ENCODE results near the gene DARS2.
A peak's percentile ranks its signal among the peaks of the same experiment; 100 is the strongest.
"Not testable (repeated sequence)": the region's sequence is repeated elsewhere in the genome, so short reads cannot be mapped to it uniquely, and the experiment has no call there.

DARS2 gene

GRCh38 chr1:173824315-173825081 is at the start of gene DARS2, which contains the start of gene CENPL:
Gene DARS2 (plus strand): TSS chr1:173824673. CDS start chr1:173825230, 557 bp downstream.
Gene CENPL (minus strand): TSS chr1:173824883. CDS start chr1:173811299, 13,584 bp downstream.
- peak; percentile 95 for DNase-seq (ENCODE audit: low spot score)

DNA sequence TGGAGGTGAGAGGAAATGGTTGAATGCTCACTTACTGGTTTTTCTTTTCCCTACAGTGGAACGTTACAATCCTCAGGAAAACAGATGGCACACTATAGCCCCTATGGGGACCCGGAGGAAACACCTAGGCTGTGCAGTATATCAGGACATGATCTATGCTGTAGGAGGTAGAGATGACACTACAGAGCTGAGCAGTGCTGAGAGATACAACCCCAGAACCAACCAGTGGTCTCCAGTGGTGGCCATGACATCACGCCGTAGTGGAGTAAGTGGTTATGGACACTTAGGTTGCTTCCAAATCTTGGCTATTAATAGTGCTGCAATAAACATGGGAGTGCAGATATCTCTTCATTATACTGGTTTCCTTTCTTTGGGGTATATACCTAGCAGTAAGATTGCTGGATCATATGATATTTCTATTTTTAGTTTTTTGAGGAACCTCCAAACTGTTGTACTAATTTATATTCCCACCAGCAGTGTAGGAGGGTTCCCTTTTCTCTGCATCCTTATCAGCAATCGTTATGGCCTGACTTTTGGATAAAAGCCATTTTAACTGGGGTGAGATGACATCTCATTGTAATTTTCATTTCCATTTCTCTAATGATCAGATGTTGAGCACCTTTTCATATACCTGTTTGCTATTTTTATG is 48.8 kb upstream of the DARS2 start:
- no peak for DNase-seq (ENCODE audit: low spot score)

GRCh38 chr1:173779936-173780335 is 44.5 kb upstream of the DARS2 start:
- DNase-seq (ENCODE audit: low spot score), result no peak

DNA sequence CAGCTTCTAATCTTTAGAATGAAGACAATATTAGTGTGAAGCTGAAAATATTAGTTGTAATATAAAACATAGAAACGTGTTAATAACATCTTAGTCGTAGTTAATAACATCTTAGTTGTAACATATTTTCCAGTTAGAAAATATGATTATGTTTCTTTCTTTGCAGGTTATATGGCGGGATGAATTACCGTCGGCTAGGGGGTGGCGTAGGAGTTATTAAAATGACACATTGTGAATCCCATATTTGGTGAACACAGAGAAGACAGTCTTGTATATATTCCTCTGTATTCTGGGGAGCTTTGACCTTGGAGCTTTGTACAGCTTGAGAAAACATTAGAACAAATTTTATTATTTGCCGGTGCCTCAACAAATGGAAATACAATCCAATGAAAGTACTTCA is 39.5 kb upstream of the DARS2 start:
- DNase-seq (ENCODE audit: low spot score), result no peak

GRCh38 chr1:173789841-173790240 is 34.6 kb upstream of the DARS2 start:
- no peak for DNase-seq (ENCODE audit: low spot score)

DNA sequence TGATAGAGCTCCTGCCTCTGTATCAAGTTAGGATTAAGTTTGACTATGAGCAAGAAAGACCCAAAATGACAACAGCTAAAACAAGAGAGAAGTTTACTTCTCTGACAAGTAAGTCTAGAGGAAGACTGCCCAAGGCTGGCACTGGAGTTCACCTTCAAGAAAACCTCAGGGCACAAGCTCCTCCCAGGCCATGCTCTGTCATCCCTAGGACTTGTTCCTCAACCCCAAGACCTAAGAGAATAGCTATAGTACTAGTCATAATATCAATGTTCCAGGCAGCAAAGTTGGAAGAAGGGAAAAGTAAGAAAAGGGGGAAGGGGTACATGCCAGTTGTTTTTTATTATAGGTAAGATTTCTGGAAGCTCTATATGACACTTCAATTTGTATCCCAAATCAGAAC is 26.4 kb upstream of the DARS2 start:
- peak; percentile 7 for DNase-seq (ENCODE audit: low spot score)

DNA sequence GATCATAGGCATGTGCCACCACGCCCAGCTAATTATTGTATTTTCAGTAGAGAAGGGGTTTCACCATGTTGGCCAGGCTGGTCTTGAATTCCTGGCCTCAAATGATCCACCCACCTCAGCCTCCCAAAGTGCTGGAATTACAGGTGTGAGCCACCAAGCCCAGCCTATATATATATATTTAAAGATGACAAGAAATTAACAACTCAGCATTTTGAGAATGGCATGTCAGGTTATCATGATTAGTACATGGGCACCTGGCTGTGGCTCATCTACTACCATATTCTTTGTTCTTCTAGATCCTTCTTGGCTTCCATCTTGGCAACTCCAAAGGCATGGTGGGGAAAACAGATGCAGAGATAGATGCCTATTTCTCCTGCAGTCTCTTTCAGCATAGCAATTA is 24.5 kb upstream of the DARS2 start:
- DNase-seq (ENCODE audit: low spot score), result not testable (repeated sequence)

GRCh38 chr1:173802961-173803360 is 21.5 kb upstream of the DARS2 start:
- DNase-seq (ENCODE audit: low spot score), result no peak

- not testable (repeated sequence) for DNase-seq (ENCODE audit: low spot score)
Measured at GRCh38 chr1:173813654-173814053, 10.8 kb upstream of the DARS2 start.

GRCh38 chr1:173818459-173818858 is 6.0 kb upstream of the DARS2 start:
- no peak for DNase-seq (ENCODE audit: low spot score)

DNA sequence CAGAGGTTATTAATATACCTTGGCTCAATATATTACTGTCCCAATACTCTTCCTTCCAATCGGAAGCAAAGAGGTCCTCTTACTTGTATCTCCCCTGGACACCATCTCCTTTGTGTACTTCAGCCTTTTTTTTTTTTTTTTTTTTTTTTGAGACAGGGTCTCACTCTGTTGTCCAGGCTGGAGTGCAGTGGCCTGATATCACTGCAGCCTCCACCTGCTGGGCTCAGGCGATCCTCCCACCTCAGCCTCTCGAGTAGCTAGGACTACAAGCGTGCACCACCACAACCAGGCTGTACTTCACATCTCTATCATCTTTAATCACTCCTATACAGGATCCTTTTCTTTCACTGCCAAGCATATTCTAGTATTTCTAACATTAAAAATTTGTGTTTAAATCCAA is 2.8 kb upstream of the DARS2 start:
- DNase-seq (ENCODE audit: low spot score), result no peak

- DNase-seq (ENCODE audit: low spot score), result no peak
Measured at GRCh38 chr1:173823781-173824314, 625 bp upstream of the DARS2 start.

GRCh38 chr1:173827611-173828010 is 3.1 kb downstream of the DARS2 start:
- DNase-seq (ENCODE audit: low spot score), result no peak

DNA sequence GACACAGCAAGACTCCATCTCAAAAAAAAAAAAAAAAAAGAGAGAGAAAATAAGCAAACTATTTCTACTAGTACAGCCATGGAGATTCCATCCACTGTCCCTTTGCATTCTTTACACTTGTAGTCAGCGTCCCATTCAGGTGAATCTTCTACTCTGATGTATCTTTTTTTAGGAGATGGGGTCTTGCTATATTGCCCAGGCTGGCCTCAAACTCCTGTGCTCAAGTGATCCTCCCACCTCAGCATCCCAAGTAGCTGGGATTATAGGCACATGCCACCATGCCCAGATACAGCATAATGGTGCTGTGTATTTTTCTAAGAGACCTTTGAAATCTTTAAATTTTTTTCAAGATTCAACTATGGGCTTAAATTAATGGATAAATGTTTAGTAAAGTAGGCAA is 8.3 kb downstream of the DARS2 start:
- no peak for DNase-seq (ENCODE audit: low spot score)

- no peak for DNase-seq (ENCODE audit: low spot score)
Measured at GRCh38 chr1:173852105-173852504, 27.6 kb downstream of the DARS2 start.

DNA sequence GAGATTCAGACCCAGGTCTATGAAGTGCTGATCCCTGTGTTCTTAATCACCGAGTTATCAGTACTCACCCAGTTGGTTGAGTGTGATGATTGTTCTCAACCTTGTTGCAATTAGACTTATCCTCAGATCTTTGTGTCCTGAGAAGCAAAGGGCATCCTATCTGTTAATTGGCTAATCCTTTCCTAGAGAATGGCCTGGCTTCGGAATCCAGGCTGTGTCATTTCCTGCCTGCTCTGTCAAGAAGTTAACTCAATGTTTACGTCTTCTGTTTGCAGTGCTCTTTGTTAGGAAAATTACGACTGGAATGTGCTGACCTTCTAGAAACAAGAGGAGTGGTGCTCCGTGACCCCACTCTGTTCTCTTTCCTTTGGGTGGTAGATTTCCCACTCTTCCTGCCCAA is 28.6 kb downstream of the DARS2 start:
- peak; percentile 39 for DNase-seq (ENCODE audit: low spot score)

DNA sequence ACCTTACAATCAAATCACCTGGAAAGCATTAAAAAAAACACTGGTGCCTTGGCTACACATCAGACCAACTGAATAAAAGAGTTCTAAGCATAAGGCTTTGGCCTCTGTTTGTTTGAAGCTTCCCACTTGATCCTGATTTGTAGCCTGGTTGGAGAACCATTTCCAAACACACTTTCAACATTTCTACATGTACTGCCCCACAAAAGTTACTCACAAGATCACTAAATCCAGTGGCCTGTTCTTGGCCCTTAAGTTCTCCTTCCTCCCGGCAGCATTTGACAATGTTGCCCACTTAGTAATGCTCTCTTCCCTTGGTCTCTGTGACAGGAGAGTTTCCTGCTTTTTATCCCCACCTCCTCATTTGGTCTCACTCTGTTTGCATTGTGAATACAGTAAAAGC is 31.5 kb downstream of the DARS2 start:
- no peak for DNase-seq (ENCODE audit: low spot score)

GRCh38 chr1:173856903-173857302 is 32.4 kb downstream of the DARS2 start:
- no peak for DNase-seq (ENCODE audit: low spot score)

DNA sequence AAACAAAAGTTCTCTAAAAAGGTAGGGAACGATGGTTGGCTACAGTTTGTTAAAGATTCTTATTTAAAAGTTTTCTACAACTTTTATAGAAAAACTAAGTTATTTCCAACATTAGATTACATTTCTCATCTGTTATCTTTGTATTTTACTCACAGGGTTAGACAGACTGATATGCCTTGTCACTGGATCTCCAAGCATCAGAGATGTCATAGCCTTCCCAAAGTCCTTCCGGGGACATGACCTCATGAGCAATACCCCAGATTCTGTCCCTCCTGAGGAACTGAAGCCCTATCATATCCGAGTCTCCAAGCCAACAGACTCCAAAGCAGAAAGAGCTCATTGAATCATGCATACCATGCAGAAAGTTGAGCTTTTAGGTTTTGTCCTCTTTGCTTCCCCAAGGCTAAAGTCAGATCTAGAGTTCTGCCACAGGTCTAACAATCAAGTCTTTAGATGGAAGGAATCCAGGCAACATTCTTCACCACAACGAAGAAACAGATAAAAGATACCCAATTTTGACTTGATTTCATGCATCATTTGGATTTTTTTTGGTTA is 33.0 kb downstream of the DARS2 start:
- DNase-seq (ENCODE audit: low spot score), result no peak

DNA sequence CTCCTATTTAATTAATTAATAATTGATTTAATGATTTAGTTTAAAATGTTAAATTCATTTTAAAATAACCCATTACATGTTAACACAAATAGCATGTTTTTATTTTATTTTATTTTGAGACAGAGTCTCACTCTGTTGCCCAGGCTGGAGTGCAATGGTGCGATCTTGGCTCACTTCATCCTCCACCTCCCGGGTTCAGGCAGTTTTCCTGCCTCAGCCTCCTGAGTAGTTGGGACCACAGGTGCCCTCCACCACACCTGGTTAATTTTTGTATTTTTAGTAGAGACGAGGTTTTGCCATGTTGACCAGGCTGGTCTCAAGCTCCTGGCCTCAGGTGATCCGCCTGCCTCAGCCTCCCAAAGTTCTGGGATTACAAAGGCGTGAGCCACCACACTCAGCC is 35.1 kb downstream of the DARS2 start:
- DNase-seq (ENCODE audit: low spot score), result not testable (repeated sequence)

DNA sequence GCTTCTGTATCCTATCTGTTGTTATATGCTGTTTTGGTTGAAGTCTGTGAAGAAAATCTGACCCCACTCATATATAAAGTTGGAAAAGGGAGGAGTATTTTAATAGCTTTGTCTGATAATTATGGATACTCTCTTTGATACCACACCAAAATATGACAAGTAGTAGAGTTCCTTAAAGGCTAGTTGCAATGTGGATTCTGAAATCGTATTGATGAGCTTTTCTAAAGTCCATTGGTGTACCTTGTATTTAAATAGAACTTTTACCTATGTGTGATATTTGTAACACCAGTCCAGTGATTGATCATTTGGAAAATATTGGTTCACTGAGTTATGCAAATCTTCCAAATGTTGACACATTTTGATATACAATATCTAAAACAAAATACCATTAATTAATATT is 35.6 kb downstream of the DARS2 start:
- no peak for DNase-seq (ENCODE audit: low spot score)

DNA sequence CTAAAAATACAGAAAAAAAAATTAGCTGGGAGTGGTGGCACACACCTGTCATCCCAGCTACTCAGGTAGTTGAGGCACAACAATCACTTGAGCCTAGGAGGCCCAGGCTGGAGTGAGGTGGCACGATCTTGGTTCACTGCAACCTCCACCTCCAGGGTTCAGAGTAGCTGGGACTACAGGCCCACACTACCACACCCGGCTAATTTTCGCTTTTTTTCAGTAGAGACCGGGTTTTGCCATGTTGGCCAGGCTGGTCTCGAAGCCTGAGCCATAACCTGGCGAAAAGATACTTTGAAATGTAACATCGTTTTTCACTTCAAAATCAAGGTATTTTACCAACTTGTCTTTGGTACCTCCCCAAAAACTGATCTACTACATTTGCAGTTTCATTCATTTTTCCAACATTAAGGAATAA is 37.3 kb downstream of the DARS2 start:
- no peak for DNase-seq (ENCODE audit: low spot score)

Data from AG08395 (cell line).